GM18873 (cell line): Measurements from ENCODE around the gene STOML3.

Source experiments
- ATAC-seq: cut with Tn5 transposase; IDR thresholded peaks from one replicate; pipeline ENCODE4 v1.9.1; 2021; ENCODE audit warnings: mild to moderate bottlenecking, moderate library complexity, moderate number of reproducible peaks; ENCODE audit not compliant: unreplicated experiment, low FRiP score

Gene STOML3

DNA sequence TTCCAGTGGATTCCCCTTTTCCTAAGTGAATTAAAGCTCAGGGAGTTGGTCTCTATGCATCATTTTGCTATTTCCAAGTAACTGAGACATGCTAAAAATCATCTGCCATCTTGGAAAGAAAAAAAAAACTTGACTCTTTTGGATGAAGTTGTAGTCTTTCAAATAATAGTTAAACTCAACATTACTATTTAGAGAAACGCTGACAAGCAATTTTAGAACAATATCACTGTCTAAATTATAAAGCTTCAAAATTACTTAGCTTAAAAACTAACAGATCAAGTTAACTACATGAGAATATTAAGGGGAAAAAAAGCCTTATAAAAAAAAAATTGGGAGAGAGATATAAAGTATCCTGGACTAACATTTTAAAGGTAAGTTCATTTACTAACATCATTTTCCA lies 68.5 kb downstream of the STOML3 start:
- no peak for ATAC-seq

DNA sequence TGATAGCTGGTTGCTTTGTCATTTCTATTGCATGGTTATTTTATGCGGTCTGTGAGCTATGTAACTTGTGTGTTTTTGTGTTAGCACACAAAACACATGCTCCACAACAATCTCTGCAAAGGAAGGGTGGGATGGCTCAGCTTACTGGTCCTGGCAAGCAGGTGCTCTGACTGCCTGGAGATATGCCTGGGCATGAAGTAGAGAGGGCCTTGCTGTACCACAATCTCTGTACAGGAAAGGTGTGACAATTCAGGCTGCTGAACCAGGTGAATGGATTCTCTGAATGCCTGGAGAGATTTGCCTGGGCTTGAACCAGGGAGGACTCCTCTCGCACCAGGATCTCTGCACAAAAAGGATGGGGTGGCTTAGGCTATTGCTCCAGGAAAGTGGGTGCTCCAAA lies 69.5 kb downstream of the STOML3 start:
- ATAC-seq: no peak
